Fibroblast of the aortic adventitia (primary cell): ENCODE results near the gene SPEF2. TPM values are rescaled to one million over a fixed set of nuclear protein-coding genes. Genes with fewer than 3 reads are reported as not detected.

Experiments
- DNase-seq: peaks from one replicate; pipeline ENCODE4 v3.0.0-alpha.2; 2010; ENCODE audit warnings: low read depth
- H3K4me3 ChIP-seq: 2 replicates; pipeline ENCODE4 v1.5.1; 2011; ENCODE audit warnings: low read depth, mild to moderate bottlenecking, control low read depth, low read length, moderate library complexity
- total RNA-seq: library from RNA; depleted of rRNA; stranded (reverse); fragments of >200 nt; gene quantifications from 2 replicates; pipeline ENCODE4 v1.2.3, GENCODE V29; 2012; ENCODE audit warnings: low replicate concordance
- TF ChIP-seq, protein P1 (sequence below): IDR thresholded peaks from 2 replicates; pipeline ENCODE4 v1.5.1; 2011; ENCODE audit warnings: mild to moderate bottlenecking, low read length, control low read depth, inconsistent platforms; ENCODE audit not compliant: insufficient read depth

Gene SPEF2
- total RNA-seq, 1 donor = 5.7 TPM

DNA sequence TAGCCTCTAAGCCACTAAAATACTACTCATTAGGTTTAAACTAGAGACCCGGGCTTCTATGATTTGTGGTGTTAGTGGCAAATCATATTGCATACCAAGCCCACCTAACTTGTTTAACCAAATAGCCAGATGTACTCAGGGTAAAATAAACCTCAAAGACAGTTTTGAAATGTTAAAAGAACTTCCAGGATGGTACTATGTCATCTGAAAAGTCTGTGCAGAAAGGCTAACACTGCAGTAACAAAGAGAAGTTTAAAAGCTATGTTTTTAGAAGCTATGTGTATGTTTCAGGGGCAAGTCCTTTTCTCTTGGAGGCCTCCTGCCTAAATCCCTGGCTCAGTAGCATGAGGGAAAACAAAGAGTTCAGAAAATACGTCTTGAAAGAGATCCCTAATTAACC lies 154.2 kb downstream of the SPEF2 start:
- no peak for DNase-seq
- no peak overlapping the region for H3K4me3 ChIP-seq
- TF ChIP-seq, protein P1, sequence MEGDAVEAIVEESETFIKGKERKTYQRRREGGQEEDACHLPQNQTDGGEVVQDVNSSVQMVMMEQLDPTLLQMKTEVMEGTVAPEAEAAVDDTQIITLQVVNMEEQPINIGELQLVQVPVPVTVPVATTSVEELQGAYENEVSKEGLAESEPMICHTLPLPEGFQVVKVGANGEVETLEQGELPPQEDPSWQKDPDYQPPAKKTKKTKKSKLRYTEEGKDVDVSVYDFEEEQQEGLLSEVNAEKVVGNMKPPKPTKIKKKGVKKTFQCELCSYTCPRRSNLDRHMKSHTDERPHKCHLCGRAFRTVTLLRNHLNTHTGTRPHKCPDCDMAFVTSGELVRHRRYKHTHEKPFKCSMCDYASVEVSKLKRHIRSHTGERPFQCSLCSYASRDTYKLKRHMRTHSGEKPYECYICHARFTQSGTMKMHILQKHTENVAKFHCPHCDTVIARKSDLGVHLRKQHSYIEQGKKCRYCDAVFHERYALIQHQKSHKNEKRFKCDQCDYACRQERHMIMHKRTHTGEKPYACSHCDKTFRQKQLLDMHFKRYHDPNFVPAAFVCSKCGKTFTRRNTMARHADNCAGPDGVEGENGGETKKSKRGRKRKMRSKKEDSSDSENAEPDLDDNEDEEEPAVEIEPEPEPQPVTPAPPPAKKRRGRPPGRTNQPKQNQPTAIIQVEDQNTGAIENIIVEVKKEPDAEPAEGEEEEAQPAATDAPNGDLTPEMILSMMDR = no peak

DNA sequence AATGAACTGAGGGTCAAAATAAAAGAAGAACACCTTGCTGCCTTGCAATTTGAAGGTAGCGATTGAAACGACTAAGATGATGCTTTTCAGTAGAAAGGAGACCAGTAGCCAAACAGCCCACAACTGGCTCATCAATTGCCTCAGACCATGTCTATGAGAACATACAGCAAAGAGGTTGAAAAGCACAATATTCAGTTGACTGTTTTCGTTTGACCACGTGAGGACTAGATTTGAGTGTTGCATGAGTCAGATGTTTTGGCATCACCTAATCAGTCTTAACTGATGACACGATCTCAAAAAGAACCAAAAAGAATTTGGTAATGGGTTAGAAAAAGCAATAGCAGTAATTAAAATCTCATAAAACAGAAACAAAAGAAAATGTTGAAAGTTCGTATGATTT lies 156.3 kb downstream of the SPEF2 start:
- TF ChIP-seq, protein P1 = no peak
- peak; percentile 11 for DNase-seq
- no peak overlapping the region for H3K4me3 ChIP-seq

DNA sequence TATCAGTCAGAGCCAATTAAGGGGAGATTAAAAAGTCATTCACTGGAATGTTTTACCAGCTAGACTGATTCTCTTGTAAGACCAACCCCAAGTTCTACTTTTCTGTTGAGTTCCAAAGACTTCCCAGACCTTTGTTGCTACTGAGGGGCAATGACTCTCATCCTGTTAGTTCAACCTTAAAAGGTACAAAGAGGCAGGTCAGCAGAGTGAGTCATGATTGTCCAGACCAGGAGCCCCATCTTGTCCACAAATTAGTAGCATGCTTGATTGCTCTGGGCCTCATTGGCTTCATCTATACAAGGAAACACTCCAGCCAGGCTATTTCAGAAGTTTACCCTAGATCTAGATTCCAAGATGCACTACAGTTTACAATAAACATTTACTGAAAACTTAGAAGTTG lies 159.1 kb downstream of the SPEF2 start:
- TF ChIP-seq, protein P1 = no peak
- DNase-seq = no peak
- no peak overlapping the region for H3K4me3 ChIP-seq

DNA sequence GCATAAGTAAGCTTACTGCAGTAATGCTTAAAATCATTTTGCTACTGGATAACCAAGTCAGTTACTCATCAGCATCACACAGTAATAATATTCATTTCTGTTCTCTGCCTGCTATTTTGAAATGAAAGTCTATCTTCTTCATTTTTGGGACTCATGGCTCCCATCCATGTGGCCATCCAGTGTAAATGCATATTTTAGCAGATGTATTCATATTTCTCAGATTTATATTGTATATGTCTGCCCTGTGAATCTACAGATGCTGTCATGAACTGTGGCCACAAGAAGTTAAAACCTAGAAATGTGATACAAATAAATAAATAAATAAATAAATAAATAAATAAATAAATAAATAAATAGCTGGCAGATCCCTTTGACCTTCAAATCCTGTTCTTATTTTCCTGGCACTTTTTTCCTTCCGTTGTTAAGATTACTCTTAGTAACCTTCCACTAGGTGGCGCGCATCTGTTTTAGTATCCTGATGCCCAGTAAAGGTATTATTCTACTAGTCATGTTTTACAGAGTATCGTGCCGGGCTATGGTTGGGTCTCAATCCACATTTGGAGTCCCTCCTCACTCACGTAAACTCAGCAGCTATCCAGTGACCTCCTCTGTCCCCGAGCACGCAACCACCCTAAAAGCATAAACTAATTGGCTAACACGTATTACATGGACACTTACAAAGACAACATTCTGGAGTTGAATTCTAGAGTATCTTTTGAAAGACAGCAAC lies 159.9 kb downstream of the SPEF2 start:
- no peak overlapping the region for H3K4me3 ChIP-seq
- TF ChIP-seq, protein P1 = peak; percentile 67
- peak; percentile 90 for DNase-seq

DNA sequence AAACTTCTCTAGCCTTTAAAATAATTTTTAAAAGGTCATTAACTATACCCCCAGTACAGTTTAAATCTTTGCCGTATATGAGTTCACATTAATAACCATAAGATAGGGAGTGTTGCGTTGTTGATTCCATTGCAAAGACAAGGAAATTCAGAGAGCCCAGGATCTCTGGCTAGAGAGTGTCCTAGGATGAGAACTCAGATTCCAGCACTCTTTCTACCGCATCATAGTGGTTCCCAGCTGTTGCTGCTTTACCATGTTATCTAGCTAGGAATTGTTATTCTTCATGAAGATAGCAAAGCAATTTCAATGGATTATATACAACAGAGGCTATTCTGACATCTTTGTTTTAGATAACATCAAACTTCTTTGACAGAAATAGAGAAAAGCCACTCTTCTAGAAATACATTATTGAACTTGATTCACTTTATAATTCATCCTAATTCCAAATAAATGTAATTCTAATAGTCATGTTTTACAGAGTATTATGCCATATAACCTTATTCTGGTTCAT lies 160.7 kb downstream of the SPEF2 start:
- TF ChIP-seq, protein P1 = no peak
- H3K4me3 ChIP-seq = no peak overlapping the region
- no peak for DNase-seq

DNA sequence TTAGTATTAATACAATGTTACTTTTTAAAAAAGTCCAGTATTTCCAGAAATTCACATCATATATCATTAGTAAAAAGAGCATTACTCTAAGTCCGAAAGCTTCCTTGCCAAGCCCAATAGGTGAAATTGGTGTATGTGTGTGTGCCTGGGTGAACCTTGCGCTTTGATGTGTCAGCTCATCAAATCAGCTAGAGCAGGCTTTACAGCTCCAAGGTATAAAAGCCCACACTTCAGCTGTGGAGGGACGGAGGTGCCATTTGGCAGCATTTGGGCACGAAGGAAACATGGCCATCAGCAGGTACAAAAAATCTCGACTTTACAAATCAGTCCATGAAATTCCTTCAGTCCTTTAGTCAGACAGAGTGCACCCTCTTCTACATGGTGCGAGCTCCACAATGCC lies 162.6 kb downstream of the SPEF2 start:
- no peak overlapping the region for H3K4me3 ChIP-seq
- TF ChIP-seq, protein P1 = no peak
- DNase-seq = no peak
